NCI-H524 treated with DMSO at 0.1 percent for 48 hours (cell line): Measurements from ENCODE around the gene UPF2.

Experiments used
- DNase-seq: peaks from one replicate; lab custom pipeline; 2025; lab: John Stamatoyannopoulos, UW

Gene UPF2

GRCh38 chr10:11962176-11962575, 80.4 kb downstream of the UPF2 start:
- DNase-seq, result no peak

GRCh38 chr10:11961771-11962170, 80.8 kb downstream of the UPF2 start:
- no peak for DNase-seq

DNA sequence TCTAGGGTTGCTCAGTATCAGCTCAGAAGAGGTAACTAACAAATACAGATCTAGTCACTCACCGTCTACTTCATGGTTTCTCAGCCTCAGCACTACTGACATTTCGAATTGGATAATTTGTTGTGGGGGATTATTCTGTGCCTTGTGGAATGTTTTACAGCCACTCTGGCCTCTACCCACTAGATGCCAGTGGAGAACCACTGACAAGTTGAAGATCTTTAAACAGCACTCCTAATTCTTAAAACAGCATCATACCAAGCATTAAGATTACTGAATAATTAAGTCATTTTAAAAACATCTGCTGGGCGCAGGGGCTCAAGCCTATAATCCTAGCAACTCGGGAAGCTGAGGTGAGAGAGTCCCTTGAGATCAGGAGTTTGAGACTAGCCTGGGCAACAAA, 82.6 kb downstream of the UPF2 start:
- no peak for DNase-seq

- no peak for DNase-seq
These were observed 83.7 kb downstream of the UPF2 start for GRCh38 chr10:11958956-11959355.

DNA sequence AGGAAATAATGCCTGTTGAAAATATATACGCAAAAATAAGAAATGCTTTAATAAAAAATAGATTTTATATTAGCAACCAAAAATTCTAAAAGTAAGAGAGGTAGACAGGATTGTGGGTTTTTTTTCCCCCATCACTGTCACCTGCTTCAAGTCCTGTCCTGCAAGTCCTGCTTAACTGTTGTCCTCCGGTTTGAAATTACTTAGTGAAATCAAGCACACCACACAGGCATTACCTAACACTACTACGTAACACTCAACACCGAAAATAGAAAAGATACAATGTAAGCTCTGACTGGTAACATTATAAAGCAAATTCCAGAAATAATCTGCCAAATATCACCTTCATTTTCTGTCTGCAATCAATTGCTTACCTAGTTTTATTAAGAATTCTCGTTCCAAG, 90.9 kb downstream of the UPF2 start:
- no peak for DNase-seq

DNA sequence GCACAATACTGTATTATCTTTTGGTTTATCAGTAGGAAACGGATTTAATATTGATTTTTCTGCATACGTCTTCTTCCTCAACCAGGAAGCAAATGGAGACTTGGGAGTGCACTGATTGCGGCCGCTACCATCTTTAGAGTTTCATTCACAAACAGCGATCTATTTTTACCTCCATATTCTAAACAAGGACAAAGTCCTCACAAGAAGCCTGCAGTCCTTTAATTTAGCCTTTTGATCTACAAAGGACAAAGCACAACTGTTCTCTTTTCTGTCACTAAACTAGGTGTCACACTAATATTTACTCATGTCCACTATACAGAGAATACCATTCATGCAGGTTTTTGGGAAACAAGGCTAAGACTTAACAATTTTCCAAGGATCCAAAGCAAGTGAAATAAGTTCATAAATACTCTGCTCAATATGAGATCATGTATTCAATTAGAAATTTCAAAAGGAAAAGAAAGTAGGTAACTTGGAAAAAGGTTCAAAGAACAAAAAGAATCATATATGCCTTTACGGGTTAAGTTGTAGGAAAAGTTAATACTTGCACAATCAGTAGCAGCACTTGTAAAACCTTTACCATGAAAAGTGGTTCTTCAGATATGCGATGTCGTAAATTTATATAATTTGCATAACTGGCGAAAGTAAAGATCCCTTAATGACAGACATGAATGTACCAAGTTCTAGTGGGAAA, 92.1 kb downstream of the UPF2 start:
- no peak for DNase-seq

DNA sequence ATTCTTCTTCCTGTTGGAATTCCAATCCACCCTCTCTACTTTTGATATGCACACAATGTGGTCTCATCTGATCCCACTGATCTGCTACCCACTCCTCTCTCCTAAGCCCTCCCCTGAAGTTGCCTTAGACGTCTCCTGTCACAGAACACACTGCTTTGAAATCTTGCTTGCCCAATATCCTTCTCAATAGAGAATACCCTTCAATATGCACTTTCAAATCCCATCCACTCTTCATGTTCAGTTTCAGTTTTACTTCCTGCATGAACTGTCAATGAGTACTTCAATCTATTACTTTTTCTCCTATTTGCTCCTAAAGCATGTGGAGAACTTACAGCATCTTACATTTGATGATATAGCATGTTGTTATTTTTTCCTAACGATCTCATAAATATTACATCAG, 93.5 kb downstream of the UPF2 start:
- no peak for DNase-seq

DNA sequence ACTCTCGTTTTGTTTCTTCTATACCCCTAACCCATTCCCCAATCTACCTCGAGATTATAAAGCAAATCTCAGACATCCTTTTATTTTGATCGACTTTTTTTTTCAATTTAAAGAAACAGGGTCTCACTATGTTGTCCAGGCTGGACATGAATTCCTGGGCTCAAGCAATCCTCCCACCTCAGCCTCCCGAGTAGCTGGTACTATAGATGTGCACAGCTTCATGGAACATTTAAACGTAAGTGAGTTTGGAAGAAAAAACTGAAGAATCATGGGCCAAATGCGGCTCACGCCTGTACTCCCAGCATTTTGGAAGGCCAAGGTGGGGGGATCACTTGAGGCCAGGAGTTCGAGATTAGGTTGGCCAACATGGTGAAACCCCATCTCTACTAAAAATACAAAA, 96.0 kb downstream of the UPF2 start:
- DNase-seq, result no peak

GRCh38 chr10:11936389-11937152, 106.0 kb downstream of the UPF2 start:
- no peak for DNase-seq

DNA sequence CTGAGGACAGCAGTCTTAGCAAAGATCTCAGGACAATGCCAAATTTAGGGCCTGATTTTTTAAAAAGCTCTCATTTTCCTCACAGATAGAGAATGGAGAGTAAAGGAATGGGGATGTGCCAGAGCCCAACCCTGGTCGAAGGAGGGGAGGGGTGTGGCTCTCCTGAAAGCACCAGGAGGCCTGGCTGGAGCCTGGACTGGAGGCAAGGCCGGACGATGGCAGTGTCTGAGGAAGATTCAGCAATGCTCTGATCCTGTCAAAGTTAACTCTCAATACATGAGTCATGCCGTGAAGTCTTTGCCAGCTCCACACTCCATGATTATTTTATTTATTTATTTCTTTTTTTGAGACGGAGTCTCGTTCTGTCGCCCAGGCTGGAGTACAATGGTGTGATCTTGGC, 108.3 kb downstream of the UPF2 start:
- DNase-seq, result no peak

DNA sequence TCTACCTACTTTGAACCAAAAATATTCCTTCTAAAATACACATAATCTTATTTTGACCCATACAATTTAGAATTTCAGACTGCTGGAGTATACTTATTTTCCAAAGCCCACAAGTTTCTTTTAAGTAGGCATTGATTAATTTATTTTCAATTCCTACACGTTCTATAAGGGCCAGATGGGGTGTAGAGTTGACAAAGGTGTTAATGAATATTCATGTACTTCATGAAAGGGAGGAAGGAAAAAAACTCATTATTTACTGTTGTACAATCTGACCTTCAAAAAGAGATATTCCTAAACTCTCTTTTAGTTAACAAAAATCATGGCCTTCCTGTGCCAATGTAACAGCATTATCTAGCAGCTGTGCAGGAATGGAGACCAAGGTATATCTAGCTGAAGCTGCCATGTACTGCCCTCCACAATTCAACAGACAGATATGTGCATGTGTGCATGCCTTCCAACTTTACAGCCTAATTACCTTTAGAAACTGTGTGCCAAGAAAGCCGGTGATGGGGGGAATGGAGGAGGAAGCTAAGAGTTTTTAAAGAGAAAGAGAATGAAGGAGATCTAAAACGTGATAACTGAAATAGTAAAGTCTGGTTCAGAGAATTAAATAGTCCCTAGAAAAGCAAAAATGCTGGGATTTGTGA, 108.9 kb downstream of the UPF2 start:
- DNase-seq, result no peak

DNA sequence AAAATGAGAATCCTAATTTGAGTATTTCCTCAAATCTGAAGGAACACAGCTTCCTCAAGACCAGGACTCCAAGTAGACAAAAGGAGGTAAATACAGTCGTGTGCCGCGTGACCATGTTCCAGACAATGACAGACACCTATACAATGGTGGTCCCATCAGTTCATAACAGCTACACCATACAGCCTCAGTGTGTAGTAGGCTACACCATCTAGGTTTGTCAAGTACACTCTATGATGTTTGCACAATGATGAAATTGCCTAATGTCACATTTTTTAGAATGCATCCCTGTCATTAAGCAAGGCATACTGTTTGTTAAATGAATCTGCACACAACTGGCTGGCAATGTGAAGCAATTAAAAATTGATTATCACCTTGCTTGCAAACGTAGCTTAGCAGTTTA, 111.6 kb downstream of the UPF2 start:
- no peak for DNase-seq

- DNase-seq, result no peak
These were observed 112.2 kb downstream of the UPF2 start for GRCh38 chr10:11930312-11930978.

DNA sequence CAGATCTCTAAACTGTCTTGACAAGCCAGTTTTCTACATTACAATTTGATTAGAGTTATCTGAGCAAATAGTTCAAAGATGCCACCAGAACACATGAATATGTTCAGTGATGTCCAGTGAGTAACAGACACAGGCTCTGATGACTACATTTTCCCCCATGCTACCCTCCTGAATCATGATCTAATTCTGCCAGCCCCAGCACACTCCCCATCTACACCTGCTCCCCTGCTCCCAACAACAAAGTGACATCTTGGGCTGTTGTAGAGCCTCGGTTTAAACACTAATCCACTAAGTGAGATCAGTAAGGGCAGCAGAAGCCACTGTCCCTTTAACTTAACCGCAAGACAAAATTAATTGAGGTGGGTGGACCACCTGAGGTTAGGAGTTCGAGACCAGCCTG, 114.9 kb downstream of the UPF2 start:
- DNase-seq, result no peak

GRCh38 chr10:11921800-11922392, 120.7 kb downstream of the UPF2 start:
- no peak for DNase-seq

GRCh38 chr10:11919271-11919670, 123.3 kb downstream of the UPF2 start:
- DNase-seq, result no peak

DNA sequence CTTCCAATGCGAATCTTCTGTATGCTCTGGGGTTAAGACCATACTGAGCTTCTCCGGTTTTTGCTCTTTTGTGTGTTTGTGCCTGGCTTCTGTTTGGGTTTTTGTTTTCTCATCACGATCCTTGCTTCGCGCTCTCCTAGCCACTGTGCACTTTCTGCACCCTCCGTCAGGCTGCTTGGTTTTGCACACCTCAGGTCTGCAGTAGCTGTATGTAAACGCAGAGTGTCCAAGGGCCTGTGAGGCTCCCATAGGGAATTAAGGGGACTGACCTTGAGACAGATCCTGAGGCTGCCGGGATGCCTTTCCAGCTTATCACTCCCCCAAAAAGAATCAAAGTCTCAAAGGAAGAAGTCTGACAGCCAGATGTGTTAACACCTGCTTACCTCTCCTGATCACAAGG, 124.2 kb downstream of the UPF2 start:
- DNase-seq, result no peak

DNA sequence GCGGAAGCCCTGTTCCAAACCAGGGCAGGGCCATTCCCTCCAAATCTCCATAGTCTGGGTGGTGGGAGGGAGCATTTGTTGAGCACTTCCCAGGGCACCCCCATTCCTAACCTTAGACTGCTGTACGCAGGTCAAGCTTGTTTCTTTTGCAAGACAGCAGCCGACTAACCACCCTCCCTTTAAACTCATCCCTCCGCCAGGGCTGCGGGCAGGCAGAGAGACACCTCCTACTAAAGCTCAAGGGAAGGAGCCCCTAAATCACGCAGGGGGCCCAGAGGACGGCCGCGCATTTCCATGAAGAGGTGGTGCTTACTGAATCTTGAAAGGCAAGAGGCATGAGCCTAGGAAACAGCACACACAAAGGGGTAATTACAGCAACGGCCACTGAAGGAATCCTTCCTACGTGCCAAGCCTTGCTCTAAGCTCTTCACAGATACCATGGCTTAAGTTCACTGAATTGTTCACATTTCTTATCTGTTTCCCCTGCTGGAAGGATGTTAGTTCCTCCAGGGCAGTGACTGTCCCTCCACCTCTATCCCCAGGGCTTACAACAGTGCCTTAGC, 129.4 kb downstream of the UPF2 start:
- DNase-seq, result no peak

DNA sequence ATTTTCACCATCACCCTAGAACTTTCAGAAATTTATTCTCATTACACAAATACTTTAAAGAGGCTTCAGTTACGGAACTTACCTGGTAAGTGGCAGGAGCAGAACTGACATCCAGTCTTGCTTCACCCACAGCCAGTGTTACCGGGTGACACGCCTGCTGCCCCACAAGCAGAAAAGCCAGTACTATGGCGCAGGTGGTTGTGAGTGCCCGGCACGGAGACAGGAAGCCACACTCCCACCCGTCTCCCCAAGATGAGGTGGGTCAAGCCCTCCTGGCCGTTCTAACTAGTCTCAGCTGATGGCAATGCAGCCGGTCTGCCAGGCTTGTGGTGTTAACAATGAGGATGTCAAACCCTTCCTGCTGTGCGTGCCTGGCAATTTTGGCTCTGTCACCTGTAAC, 132.5 kb downstream of the UPF2 start:
- no peak for DNase-seq

GRCh38 chr10:11909618-11910017, 133.0 kb downstream of the UPF2 start:
- DNase-seq, result no peak

DNA sequence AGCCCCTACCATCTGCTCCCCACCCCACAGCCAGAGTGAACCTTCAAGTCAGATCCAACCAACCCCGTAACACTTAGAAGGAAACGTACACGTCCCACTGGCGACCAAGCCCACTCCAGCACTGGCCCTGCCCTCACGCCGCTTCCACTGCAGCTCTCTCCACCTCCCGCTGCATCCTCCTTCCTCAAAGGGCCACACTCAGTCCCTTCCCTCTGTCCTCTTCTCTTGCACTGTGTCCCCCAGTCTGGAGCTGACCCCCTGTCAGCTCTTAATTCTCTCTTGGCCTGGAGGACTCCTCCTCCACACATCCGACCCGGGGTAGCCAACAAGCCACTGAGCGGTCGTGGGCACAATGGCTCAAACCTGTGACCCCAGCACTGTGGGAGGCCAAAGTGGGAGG, 133.6 kb downstream of the UPF2 start:
- DNase-seq, result no peak

DNA sequence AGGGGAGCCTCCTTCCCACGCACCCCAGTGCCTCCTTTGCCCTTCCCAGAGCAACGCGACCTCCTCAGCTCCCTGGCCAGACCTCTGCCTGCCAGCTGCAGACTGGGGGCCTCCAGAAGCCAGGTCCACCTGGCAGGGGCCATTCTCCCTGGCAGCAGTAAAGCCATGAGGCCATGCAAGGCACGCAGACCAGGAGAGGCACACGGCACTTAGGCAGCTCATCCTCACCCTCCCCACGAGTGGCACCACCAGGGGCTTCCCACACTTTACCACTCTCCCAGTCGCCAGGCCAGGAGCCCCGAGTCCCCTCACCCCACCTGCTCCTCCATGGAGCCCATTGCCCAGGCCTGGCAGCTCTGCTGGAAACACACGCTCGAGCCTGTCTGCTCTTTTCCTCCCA, 134.1 kb downstream of the UPF2 start:
- DNase-seq, result no peak
